ENCODE results near the gene CELSR3.

The CELSR3 gene

DNA sequence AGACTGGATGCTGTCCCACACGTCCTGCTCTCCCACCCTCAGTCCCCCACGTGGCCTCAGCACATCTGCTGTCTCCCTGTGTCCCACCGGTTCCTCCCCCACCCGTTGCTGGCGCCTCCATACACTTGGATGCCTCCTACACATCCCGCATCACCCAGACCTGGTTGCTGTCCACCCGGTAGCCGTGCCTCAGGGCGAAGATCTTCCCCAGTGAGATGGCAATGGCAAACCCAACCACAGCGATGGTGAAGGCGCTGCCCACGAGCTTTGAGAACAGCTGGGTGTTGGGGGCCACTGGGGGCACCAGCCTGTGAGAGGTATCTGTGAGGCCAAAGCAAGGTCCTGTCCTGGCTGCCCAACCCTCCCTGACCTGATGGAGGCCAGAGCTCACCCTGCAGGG, 31.9 kb downstream of the CELSR3 start:
- TF ChIP-seq, protein P1, sequence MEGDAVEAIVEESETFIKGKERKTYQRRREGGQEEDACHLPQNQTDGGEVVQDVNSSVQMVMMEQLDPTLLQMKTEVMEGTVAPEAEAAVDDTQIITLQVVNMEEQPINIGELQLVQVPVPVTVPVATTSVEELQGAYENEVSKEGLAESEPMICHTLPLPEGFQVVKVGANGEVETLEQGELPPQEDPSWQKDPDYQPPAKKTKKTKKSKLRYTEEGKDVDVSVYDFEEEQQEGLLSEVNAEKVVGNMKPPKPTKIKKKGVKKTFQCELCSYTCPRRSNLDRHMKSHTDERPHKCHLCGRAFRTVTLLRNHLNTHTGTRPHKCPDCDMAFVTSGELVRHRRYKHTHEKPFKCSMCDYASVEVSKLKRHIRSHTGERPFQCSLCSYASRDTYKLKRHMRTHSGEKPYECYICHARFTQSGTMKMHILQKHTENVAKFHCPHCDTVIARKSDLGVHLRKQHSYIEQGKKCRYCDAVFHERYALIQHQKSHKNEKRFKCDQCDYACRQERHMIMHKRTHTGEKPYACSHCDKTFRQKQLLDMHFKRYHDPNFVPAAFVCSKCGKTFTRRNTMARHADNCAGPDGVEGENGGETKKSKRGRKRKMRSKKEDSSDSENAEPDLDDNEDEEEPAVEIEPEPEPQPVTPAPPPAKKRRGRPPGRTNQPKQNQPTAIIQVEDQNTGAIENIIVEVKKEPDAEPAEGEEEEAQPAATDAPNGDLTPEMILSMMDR (IDR thresholded peaks at IDR 0.05; ENCODE audit: low read length, missing control alignments), result no peak
- no peak for DNase-seq (ENCODE audit: low read depth)
- no peak overlapping the region for H3K4me3 ChIP-seq (replicated peaks; ENCODE audit: low read depth, low read length)

DNA sequence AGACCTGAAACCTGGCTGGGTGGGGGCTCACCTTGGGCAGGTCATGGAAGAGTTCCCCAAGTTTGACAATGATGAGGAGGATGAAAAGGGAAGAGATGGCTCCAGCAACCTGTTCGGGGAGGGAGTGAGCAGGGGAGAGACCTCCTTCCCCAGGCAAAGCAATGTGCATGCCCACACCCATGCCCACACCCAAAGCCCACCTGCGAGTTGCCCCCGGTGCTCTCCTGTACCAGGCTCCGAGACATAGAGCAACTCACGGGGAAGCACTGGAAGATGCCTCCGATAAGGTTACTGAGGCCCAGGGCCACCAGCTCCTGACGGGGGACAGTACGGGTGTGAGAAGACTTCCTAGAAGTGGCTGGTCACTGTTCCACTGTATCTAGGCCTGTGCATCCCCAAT, 32.3 kb downstream of the CELSR3 start:
- DNase-seq (ENCODE audit: low read depth), result no peak
- TF ChIP-seq, protein P1 (IDR thresholded peaks at IDR 0.05; ENCODE audit: low read length, missing control alignments), result no peak
- no peak overlapping the region for H3K4me3 ChIP-seq (replicated peaks; ENCODE audit: low read depth, low read length)

DNA sequence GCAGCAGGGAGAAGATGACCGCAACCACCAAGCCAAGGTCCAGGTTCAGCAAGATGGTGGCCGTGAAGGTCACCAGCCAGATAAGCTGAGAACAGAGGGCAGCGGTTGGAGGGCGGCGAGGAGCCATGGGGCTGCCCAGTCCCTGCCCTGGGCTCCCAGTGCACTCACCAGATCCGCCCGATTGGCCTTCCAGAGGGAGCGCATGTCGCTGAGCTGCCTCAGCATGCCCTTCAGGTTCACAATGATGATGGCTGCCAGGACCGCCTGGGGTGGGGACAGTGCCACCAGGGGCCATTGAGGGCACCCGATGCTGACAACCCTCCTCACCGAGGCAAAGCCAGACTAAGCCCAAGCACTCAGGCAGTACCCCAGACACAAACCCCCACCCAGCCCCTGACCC, 32.8 kb downstream of the CELSR3 start:
- H3K4me3 ChIP-seq (replicated peaks; ENCODE audit: low read depth, low read length), result no peak overlapping the region
- DNase-seq (ENCODE audit: low read depth), result no peak
- TF ChIP-seq, protein P1 (IDR thresholded peaks at IDR 0.05; ENCODE audit: low read length, missing control alignments), result no peak

DNA sequence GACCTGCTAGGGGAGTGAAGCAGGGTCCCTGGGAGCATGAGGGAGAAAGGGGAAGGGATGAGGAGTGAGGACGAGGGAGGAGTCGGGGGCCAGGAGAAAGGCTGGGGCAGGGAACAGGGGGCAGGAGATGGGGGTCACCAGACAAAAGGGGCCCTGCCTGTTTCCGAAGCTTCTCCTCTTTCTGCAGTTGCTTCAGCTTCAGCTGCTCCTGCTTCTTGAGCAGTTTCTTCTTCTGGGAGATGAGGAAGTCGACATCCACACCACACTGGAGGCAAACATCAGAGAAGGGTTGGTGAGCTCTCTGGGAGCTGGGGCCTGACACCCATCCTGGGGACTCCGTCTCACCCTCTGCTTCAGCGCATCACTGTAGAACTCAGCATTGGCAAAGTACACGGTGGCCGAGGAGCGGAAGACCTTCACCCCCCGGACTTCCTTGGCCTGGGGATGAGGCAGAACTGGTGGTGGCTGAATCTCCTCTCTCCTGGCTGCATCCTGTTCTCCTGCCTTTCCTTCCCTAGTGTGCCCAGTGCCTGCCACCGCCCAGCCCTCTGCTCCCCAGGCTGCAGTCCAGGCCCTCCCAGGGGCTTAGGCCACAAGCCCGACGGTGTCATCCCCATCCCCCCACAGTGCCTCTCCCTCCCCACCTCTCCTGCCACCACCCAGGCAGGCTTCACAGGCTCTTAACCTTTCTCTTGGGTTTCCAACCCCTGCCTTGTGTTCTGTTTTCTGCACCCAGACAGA, 34.2 kb downstream of the CELSR3 start:
- DNase-seq (ENCODE audit: low read depth), result no peak
- TF ChIP-seq, protein P1 (IDR thresholded peaks at IDR 0.05; ENCODE audit: low read length, missing control alignments), result no peak
- H3K4me3 ChIP-seq (replicated peaks; ENCODE audit: low read depth, low read length), result no peak overlapping the region

DNA sequence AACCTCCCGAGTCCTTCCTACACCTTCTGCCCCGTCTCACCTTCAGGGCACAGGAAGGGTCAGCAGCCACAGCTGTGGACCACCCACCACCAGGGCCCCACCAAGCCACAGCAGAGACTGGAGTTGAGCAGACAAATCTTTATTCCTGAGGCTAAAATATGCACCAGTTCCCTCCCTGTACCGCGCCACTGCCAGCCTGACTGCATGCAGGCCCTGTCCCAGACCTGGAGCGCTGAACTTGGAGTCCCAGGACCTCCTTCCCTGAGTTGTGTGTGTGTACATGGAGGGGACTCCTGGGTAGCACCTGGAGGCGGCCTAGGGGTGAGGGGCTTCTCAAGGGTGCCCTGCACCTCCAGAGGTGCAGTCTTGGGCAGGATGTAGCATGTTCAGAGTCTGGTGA, 37.1 kb downstream of the CELSR3 start:
- no peak overlapping the region for H3K4me3 ChIP-seq (replicated peaks; ENCODE audit: low read depth, low read length)
- no peak for DNase-seq (ENCODE audit: low read depth)
- TF ChIP-seq, protein P1 (IDR thresholded peaks at IDR 0.05; ENCODE audit: low read length, missing control alignments), result no peak

DNA sequence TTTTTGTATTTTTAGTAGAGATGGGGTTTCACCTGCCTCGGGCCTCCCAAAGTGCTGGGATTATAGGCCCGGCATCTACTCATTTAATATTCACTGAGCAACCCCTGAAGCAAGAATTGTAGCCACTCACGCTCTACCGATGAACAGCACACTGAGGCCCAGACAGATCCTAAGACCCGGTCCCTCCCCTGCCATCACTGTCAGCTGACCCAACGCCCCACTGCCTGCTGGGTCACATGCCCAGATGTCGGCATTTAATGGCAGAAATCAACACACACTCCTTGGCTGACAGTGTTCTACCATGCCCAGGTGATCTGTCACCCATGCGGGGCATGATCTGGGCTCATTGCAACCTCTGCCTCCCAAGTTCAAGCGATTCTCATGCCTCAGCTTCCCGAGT, 37.9 kb downstream of the CELSR3 start:
- no peak for DNase-seq (ENCODE audit: low read depth)
- TF ChIP-seq, protein P1 (IDR thresholded peaks at IDR 0.05; ENCODE audit: low read length, missing control alignments), result no peak
- no peak overlapping the region for H3K4me3 ChIP-seq (replicated peaks; ENCODE audit: low read depth, low read length)

All from fibroblast of pulmonary artery (primary cell).